Cardiac septum (tissue), 1 donor: ENCODE results near the gene AP5B1. TPM values are rescaled to one million over a fixed set of nuclear protein-coding genes. Genes with fewer than 3 reads are reported as not detected.

Experiments used
- DNase-seq: peaks from one replicate; pipeline ENCODE4 v3.0.0-alpha.2; 2020; ENCODE audit warnings: low spot score
- intact Hi-C: fragments of 100-400 bp; cut with DNase I; formaldehyde crosslinking; loops from one replicate; pipeline ENCODE4 v1.14.0; 2022
- total RNA-seq: library from RNA; stranded (reverse); fragmentation: NEBNext Ultra II Directional; extraction: Animal tissue kit (Norgen Biotek cat#: 25700); gene quantifications from one replicate; pipeline ENCODE4 v1.2.1, GENCODE V29; 2021
- donor health status: DM: no; HTN: no; CAD: no.

The AP5B1 gene
- total RNA-seq, 1 donor from 2014 or later = 8.7 TPM

DNA sequence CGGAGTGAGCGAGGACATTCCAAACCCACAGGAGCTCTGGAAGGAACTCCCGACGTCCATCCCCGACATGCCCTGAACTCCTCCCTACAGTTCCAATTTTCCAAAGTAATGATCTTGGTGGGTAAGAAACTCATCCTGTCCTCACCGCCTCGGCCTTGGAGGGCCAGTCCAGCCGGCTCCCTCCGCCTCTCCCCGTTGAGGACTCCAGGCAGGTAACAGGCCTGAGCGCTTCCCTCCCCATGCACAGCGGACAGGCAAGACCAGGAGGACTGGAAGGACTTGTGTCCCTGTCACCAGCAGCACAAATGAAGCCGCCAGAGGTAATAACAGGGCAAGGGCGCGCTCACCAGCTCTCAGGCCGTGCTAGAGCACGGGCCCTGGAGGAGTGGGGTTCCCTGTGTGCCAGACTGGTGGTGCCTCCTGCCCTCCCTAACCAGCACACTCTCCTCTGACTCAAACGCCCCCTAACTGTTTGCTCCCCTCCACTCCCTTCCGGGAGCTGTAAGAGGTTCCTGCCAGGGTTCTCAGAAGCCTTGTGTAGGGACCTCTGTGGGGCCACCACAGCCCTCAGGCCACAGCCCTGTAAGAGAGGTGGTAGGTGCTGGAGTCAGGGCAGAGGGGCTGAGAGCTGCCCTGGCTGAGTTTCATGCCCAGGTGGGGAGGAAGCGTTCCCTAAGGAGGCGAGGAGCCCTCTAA, 23.2 kb upstream of the AP5B1 start:
- intact Hi-C loops = no loop called here
- no peak for DNase-seq

DNA sequence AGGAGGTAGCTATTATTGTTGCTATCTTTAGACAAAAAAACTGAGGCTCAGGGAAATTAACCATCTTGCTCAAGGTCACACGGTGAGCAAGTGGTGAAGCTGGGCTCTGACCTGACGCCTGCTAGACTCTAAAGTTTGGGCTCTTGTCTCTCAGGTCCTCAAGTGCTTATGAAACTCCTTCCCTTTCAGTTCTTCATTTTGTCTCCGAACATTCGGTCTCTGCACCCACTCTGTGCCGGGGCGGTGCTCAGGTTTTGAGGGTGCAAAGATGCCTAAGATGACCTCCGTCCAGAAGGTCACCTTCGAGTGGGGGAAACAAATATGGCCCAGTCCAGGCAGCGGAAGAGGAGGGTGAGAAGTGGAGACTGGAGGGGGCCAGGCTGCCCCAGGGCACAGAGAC, 22.1 kb upstream of the AP5B1 start:
- no peak for DNase-seq
- intact Hi-C loops = no loop called here

DNA sequence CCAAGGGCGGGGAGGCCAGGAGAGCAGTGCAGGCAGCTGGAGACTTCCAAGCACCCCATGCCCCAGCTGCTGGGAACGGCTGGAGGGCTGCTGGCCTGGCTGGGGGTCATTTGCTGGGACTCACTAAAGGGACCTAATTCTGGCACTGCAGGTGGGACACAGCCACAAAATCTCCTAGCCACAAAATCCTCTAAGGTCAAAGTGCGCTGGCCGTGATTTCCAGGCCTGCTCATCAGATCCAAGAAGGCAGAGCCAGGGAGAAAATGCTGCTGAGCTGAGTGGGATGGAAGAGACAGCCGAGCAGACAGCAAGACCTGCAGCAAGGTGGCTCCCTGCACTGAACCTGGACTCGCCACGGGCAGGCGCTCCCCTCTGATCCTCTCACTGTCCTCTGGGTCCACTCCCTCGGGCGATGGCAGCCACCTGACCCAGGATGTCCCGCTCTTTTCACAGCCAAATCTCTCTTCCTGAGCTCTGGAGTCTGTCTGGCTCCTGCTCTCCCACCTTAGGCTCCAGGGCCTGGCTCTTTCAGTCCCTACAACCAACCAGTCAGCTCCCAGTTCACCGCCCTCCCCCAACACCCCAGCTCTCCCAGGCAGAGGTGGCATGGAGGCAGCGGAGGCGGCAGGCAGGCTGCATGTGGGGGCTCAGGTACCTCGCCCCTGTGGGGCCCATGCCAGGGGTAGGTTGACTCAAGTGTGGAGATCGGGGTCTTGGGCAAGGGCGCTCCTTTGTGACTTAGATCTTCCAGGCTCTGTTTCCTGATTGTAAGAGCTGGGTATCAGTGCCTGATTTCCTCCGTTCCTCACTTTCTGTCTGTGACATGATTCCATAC, 20.6 kb upstream of the AP5B1 start:
- intact Hi-C loops = no loop called here
- no peak for DNase-seq

DNA sequence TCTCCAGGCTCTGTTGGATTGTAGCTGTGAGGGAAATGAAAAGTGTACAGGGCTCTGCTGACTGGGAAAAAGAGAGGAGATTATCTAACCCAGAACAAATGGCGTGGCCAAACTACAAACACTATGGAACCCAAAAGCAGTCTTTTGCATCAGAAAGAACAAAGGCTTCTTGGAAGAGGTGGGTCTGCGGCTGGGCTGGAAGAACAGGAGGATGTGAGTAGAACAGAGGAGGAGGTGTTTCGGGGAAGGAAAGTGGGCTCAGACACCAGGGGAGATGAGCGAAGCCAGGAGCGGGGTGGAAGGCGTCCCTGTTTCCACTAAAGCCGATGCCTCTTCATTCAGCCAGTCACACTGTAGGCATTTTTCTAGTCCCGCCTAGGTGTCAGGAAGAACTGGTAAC, 18.1 kb upstream of the AP5B1 start:
- no peak for DNase-seq
- intact Hi-C loops = no loop called here

DNA sequence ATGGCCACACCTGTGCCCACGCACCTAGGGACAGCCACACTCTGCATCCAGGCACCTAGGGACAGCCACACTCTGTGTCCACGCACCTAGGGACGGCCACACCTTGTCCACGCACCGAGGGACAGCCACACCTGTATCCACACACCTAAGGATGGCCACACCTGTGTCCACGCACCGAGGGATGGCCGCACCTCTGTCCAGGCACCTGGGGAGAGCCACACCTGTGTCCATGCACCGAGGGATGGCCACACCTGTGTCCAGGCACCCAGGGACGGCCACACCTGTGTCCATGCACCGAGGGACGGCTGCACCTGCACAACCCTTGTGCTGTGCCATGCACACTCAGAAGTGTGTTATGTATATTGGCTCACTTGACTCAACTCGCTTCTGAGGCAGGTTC, 16.9 kb upstream of the AP5B1 start:
- intact Hi-C loops = no loop called here
- DNase-seq = no peak

DNA sequence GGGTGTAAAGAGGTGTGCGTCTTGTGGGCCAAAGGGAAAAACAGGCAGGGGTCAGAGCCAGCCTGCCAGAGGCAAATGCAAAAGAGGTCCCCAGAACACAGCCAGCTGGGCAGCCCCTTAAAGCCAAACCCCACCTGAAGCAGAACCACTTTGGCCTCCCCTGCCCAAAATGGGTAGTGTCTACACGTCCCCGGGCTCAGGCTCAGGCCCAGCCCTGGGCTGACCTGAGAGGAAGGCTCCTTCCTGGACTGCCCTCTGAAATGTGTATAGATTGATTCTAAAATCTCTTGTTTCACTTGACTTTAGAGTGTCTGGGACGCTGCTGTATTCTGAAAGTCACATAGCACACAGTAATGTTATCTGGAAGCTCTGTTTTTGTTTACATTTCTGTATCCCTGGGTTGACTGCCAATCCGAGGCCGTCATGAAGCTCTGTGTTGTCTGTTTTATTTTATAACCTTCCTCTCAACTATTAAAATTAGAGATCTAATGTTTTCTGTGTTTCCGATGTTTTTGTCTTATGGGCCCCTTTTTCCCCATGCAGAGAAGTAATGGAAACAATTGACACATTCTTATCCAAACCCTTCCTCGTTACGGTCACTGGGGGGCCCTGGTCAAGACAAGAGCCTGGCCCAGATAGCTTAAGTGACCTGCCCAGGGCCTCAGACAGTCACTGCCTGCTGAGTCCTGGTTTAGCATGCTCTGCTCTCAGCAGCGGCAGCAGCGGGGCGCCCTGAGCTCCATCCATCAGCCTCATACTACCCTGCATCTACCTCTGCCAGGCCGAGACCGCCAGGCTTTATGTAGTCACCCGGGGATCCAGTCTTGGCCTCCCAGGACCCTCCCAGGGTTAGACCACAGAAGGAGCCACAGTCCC, 16.2 kb upstream of the AP5B1 start:
- intact Hi-C loops = no loop called here
- DNase-seq = no peak

DNA sequence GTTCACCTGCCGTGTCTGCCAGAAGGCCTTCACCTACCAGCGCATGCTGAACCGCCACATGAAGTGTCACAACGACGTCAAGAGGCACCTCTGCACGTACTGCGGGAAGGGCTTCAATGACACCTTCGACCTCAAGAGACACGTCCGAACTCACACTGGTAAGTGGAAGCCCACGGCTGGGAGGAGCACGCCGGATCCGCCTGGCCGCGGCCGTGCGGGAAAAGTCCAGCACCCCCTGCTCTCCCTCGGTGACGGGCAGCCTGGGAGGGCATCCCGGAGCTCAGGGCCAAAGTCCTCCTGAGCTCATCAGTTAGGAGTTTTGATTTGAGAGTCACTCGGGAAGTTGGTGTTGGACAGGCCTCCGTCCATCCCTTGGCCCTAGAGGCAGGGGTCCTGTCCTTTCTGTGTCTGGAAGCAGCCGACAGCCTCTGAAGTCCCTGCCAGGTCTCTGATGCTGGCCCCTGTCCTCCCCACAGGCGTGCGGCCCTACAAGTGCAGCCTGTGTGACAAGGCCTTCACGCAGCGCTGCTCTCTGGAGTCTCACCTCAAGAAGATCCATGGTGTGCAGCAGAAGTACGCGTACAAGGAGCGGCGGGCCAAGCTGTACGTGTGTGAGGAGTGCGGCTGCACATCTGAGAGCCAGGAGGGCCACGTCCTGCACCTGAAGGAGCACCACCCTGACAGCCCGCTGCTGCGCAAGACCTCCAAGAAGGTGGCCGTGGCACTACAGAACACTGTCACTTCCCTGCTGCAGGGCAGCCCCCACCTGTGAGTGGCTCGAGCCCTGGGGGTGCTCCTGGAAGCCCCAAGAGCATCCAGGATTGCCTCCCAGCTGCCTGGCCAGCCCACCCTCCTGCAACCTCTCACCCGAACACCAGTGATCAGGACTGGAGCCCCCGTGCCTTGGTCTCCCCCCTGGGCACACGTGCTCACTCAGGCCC, 14.1 kb upstream of the AP5B1 start:
- intact Hi-C loops = no loop called here
- no peak for DNase-seq

DNA sequence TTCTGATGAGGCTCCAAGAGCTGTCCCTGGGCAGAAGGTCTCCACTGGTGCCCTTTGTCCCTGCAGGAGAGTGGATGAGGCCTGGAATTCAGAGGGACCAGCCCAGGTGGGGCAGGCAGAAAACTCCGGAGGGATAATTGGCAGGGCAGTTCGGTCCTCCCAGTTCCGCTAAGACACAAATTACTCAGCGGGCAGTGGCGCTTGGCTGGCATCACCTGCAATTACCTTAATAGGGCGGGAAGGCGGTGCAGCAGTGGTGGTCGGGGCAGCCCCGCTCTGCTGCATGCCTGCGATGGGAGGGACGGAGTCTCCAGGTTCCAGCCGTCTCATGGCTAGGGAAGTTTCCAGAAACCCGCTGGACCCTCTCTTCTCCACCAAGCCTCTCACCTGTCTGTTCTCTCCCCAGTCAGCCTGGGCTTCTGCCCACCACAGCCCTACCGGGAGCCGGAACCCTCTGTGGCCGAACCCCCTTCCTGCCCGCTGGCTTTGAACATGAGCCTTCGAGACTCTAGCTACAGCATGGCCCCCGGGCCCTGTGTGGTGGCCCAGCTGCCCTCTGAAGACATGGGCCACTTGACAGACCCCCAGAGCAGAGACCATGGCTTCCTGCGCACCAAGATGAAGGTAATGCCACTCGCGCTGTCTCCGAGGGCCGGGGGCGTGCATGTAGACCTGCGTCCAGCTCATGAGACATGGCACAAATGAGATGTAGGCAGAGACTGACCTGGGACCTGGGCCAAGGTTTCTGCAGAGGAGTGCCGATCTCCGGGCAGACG, 13.0 kb upstream of the AP5B1 start:
- no peak for DNase-seq
- intact Hi-C loops = no loop called here

DNA sequence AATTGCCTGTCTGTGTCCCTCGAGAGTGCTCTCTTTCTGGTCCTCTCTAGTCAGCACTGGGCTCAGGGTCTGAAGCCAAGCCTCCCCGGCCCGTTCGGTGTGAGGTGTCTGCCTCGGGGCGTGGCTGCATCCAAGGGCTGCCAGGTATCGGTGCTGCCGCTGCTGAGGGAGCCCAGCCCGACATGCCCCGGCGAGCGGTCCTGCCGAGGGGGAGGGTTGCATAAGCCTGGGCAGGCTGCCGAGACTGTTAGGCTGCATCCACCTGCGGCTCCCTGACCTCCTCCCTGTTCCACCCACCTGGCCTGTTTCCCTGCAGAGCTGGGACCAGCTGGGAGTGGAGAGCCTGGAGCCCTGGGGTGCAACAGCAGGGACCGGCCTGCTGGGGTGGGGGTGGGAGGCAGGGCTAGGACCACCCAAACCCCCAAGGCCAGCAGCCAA, 12.4 kb upstream of the AP5B1 start:
- DNase-seq = no peak
- intact Hi-C loops = no loop called here

DNA sequence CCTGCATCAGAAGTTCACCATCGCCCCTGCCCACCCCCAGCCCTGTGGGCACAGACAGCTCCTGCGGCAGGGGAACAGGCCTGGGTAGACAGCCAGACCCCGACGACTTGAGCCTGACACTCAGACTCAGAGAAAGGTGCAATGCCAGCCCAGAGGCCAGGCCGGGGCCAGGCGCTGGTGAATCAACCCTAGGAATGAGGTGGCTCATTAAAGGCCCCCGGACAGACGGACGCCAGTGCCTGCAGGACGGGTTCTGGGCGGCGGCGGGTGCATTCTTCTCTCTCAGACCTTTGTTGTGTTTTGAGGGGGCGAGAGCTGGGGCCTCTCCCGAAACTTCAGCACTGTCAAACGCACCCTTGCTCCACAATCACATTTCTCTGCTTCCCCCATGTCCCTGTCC, 11.7 kb upstream of the AP5B1 start:
- intact Hi-C loops = no loop called here
- DNase-seq = no peak

DNA sequence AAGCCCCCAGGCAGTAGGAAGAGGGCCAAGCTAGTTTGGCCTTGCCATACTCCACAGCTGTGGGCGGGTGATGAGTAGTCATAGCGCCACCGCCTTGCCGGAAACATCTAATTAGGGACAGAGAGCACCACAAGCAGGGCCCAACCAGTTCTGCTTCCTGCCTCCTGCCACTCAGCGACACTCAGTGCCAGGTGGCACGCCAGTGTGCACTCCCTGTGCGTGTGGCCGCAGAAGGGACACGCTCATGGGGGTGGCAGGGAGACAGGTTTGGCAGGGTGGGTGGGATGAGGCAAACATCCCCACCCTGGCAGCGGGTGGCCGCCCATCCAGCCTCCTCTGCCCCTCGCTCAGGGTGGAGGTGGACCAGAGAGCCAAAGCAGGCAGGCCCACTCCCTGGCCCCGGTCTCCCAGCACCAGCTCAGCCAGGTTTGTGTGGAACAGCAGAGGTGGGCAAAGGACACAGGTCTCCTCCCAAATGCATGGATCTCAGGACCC, 11.0 kb upstream of the AP5B1 start:
- DNase-seq = no peak
- intact Hi-C loops = no loop called here

DNA sequence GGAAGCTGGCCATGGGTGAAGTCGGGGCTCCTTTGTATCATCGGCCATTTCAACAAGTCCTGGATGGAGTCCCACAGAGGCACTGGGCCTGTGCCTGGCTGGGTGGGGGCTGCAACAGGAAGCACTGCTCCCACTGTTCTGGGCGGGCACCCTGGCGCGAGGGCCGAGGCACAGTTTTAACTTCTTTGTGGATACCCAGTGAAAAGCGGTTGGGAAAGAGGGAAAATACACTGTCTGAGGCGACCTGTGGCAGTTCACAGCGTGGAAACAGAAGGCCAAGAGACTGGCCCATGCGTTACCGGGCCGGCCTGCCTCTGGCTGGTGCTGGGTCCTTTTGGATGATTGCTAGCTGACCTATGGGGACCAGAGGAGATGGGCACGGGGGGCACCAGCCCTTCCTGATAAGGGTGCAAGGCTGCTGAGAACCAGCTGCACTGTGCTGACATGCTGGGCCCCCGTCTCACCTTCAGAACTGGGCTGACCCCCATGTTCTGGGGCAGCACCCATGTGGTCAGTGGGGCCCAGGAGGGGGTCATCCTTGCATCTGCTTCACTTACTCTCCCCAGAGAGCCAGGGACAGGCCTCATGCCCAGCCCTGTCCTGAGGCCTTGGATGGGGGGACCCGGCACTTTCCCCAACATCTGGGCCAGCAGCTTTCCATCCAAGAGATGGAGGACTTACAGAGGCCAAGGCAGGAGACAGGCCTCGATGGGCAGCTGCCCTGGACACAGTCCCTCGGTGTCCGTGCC, 10.3 kb upstream of the AP5B1 start:
- DNase-seq = no peak
- intact Hi-C loops = no loop called here

DNA sequence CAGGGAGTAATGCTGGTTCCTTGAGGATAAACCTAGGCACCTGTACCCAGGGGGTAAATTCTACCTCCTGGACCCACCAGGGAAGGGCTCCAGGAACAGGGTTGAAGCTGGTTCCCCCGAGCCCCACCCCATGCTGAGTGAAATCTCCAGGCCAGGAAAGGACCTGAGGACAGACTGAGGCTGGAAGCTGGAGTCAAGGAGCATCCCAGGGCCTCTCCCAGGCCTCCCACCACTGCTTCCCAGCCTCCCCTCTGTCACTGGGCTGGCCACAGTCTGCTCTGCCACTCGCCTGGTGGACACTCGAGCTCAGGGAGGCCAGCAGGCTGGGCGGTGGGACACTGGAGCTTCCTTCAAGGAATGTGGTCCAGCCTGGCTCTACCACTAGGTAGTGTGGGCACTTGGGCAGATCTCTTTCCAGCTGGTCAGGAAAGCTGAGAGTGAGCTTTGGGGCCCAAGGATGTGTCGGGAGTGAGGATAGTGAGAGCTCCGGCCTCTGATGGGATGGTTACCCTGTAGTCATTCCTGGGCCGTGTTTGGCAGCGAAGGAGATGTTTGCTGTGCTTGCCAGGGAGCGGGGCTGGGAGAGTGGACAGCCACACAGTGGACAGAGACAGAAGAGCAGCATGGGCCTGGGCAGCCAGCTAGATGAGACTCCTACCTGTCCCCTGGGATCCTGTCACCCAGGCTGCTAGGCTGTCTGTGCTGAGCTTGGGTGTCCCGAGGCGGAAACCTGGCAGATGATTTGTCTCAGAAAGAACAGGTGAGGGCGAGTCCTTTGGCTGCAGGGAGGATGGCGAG, 9.5 kb upstream of the AP5B1 start:
- intact Hi-C loops = no loop called here
- DNase-seq = no peak

DNA sequence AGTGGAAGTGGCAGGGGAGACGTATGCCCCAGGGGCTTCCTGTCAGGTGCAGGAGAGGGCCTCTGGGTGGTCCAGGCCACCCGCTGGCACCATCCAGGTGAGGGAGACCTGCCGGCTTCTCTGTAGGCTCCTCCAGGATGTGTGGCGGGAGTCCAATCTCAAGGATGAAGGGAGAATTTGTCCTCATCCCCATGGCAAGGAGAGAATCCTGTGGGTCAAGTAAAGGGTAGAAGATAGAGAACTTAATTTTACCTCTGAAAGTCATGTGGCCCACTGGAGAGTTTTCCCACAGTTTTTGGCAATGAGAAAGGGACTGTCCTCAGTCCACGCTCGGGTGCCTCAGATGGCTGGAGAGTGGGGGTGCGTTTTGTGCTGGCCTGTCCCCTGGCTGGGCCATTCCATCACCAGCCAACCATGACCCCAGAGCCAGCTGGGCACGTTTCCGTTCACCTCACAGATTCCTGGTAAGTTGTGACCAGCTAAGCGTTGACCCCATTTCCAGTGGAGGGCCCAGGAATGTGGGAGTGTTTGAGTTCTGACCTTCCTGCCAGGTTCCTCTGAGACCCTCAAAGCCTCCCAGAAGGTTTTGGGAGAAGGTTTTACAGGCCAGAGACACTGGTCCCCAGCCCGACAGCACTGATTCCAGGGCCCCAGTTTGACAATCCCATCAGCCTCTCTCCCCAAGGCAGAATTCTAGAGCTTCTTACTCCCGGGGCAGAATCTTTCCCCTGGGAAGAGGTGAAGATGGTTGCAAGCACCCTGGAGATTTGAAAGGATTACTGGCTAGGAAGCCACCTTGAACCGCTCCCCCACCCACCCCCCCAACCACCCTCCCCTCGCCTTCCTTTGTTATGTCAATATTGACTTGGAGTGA, 8.7 kb upstream of the AP5B1 start:
- no peak for DNase-seq
- intact Hi-C loops = no loop called here

DNA sequence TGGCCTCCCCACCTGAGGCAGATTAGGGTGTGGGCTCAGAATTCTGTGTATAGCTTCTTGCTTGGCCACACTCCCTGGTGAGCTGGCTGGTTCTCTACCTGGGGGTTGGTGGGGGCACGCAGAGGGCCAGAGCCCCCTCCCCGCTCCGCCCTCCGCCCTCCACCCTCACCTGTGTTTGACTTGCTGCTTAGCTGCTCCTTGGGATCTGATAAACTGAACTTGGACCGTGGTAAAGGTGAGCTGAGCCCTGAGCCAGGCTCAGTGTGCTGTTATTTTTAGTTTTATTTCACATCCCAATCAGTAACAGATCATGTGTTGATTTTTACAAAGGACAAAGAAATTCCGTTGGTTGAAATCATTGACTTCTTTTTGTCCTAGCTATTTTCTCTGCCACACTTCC, 8.0 kb upstream of the AP5B1 start:
- no peak for DNase-seq
- intact Hi-C loops = no loop called here
